Common myeloid progenitor, CD34-positive (primary cell): Measurements from ENCODE around the gene GAB1.
"Not testable (repeated sequence)": the region's sequence is repeated elsewhere in the genome, so short reads cannot be mapped to it uniquely, and the experiment has no call there.

ENCODE experiments used
- CTCF ChIA-PET: fragments of 350-600 bp; sonication (Branson Sonifier 250); formaldehyde crosslinking; loops from one replicate; lab custom pipeline; 2021; ENCODE audit warnings: antibody characterized with exemption; lab: Charles Lee
- POLR2A ChIA-PET: fragments of 350-600 bp; sonication (Branson Sonifier 250); formaldehyde crosslinking; loops from one replicate; lab custom pipeline; 2021; ENCODE audit warnings: antibody characterized with exemption; lab: Charles Lee
- DNase-seq, 3 donors: peaks; one replicate each; pipeline versions ENCODE4 v3.0.0 to v3.0.0-alpha.2; 2013
- H3K27ac ChIP-seq, 2 experiments: 1 replicate in 1 of 2; 2 replicates in 1 of 2; pipeline ENCODE4 v1.7.0; 2013; ENCODE audit warnings: inconsistent platforms in 2 of 2, low read length in 2 of 2, mild to moderate bottlenecking in 2 of 2, low read depth in 1 of 2, moderate library complexity in 1 of 2; ENCODE audit not compliant: severe bottlenecking in 2 of 2, insufficient read depth in 1 of 2, poor library complexity in 1 of 2
- H3K27me3 ChIP-seq, 5 experiments: replicated peaks in 2 of 5; 1 replicate in 3 of 5; 2 replicates in 2 of 5; pipeline versions ENCODE4 v1.6.1 to v1.7.0; 2013; ENCODE audit warnings: low read length in 4 of 5, mild to moderate bottlenecking in 2 of 5, moderate library complexity in 2 of 5, inconsistent platforms in 1 of 5; ENCODE audit not compliant: insufficient read depth in 5 of 5, control insufficient read depth in 4 of 5
- H3K36me3 ChIP-seq, 4 experiments: 1 replicate in 2 of 4; 2 replicates in 2 of 4; pipeline versions ENCODE4 v1.6.1 to v1.7.0; 2013; ENCODE audit warnings: low read length in 3 of 4, control low read depth in 1 of 4, mild to moderate bottlenecking in 1 of 4; ENCODE audit not compliant: control insufficient read depth in 4 of 4, insufficient read depth in 4 of 4
- H3K4me1 ChIP-seq, 4 experiments: 1 replicate in 3 of 4; 2 replicates in 1 of 4; pipeline versions ENCODE4 v1.6.1 to v1.7.1; 2013; ENCODE audit warnings: low read length in 3 of 4, mild to moderate bottlenecking in 3 of 4, control low read depth in 1 of 4, inconsistent platforms in 1 of 4, moderate library complexity in 1 of 4; ENCODE audit not compliant: control insufficient read depth in 4 of 4, insufficient read depth in 4 of 4; ENCODE audit errors: control extremely low read depth in 1 of 4
- H3K4me3 ChIP-seq, 7 experiments: 1 replicate in 4 of 7; 2 replicates in 3 of 7; pipeline versions ENCODE4 v1.5.1 to v1.7.0; 2013; ENCODE audit warnings: mild to moderate bottlenecking in 7 of 7, low read length in 6 of 7, moderate library complexity in 6 of 7, inconsistent platforms in 2 of 7, low read depth in 2 of 7, control low read depth in 1 of 7; ENCODE audit not compliant: insufficient read depth in 4 of 7, control insufficient read depth in 1 of 7; ENCODE audit errors: extremely low read depth in 1 of 7
- H3K9me3 ChIP-seq, 5 experiments: 1 replicate in 4 of 5; 2 replicates in 1 of 5; pipeline versions ENCODE4 v1.6.1 to v1.7.1; 2013; ENCODE audit warnings: low read length in 4 of 5, mild to moderate bottlenecking in 2 of 5, inconsistent platforms in 1 of 5, low read depth in 1 of 5, moderate library complexity in 1 of 5; ENCODE audit not compliant: control insufficient read depth in 4 of 5, insufficient read depth in 2 of 5; ENCODE audit errors: control extremely low read depth in 1 of 5
- WGBS: methylation state at CpG from one replicate; pipeline ENCODE4 v1.1.5; 2013; ENCODE audit not compliant: insufficient coverage; 5-methylcytosine and 5-hydroxymethylcytosine counted together

The GAB1 gene

GRCh38 chr4:143344774-143345173 lies 8.1 kb downstream of the GAB1 start:
- H3K27ac ChIP-seq: no peak overlapping the region
- no peaks in the 10 kb centered on the region for H3K9me3 ChIP-seq
- CTCF ChIA-PET: interaction anchor here (0.6 to 2.2 kb wide), 4 partner anchors 8 to 116 kb away, joined by 3 to 10 read pairs (median 4); partner anchors contain the start of gene GAB1
- no CpG with 5 or more reads among the region's 4 CpGs for WGBS
- peaks cover 0 to 3% (median 0%) of the 10 kb centered on the region in 4 experiments for H3K4me1 ChIP-seq
- peaks cover 0 to 1% (median 0%) of the 10 kb centered on the region in 4 experiments for H3K36me3 ChIP-seq
- POLR2A ChIA-PET: no interaction called here
- H3K4me3 ChIP-seq: no peak overlapping the region
- no peaks in the 10 kb centered on the region for H3K27me3 ChIP-seq
- peak in 1 of 3 donors; percentile 15 for DNase-seq

- no peaks in the 10 kb centered on the region for H3K36me3 ChIP-seq
- no peak overlapping the region for H3K4me3 ChIP-seq
- H3K27me3 ChIP-seq: no peaks in the 10 kb centered on the region
- no peak overlapping the region for H3K27ac ChIP-seq
- H3K9me3 ChIP-seq: no peaks in the 10 kb centered on the region
- no CpG with 5 or more reads among the region's 1 CpG for WGBS
- no peak for DNase-seq
- ChIA-PET POLR2A (no interaction called here), CTCF (interaction anchor here (0.6 to 1.2 kb wide), 2 partner anchors 8 to 115 kb away, joined by 3 to 4 read pairs; partner anchors contain the start of gene GAB1)
- H3K4me1 ChIP-seq: peaks cover 0 to 3% (median 0%) of the 10 kb centered on the region in 4 experiments
Observed at GRCh38 chr4:143345356-143345755, 8.7 kb downstream of the GAB1 start.

DNA sequence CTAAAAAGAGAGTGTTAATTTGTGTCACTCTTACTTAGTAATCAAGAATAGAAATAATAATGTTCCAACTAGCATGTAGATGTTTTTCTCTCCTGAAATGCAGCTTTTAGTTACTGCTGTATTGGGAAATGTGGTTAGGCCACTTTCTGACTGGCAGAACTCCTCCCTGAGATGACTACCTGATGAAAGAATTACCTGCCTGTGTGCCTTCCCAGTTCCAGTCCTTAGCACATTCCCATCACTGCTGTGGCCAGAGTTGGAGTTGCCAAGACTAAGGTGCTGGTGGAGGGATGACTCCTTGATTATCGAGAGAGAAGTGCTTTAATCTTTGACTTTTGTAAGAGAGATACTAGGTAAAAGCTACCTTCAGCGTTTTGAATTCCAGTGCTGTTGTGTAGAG lies 9.5 kb downstream of the GAB1 start:
- CTCF ChIA-PET: interaction anchor here (3.2 kb wide), 1 partner anchor 8 kb away, joined by 14 read pairs; the partner anchor contains the start of gene GAB1
- Histone ChIP-seq H3K27ac (no peak overlapping the region), H3K27me3 (no peaks in the 10 kb centered on the region), H3K9me3 (no peaks in the 10 kb centered on the region), H3K4me1 (peaks cover 0 to 3% (median 0%) of the 10 kb centered on the region in 4 experiments), H3K36me3 (no peaks in the 10 kb centered on the region), H3K4me3 (no peak overlapping the region)
- POLR2A ChIA-PET: no interaction called here
- no CpG with 5 or more reads among the region's 2 CpGs for WGBS
- DNase-seq: no peak

- no peak overlapping the region for H3K4me3 ChIP-seq
- peaks cover 0 to 3% (median 2%) of the 10 kb centered on the region in 4 experiments for H3K4me1 ChIP-seq
- no peaks in the 10 kb centered on the region for H3K27me3 ChIP-seq
- POLR2A ChIA-PET: interaction anchor here (0.6 to 1.9 kb wide), 2 partner anchors 11 to 163 kb away, joined by 3 to 5 read pairs; partner anchors contain the start of gene GAB1
- 100% methylated on average over 1 of the region's 2 CpGs for WGBS
- H3K9me3 ChIP-seq: no peaks in the 10 kb centered on the region
- DNase-seq: peak in 1 of 3 donors; percentile 30
- no peak overlapping the region for H3K27ac ChIP-seq
- CTCF ChIA-PET: interaction anchor here (1.0 to 3.2 kb wide), 2 partner anchors 10 to 11 kb away, joined by 3 to 14 read pairs; partner anchors contain the start of gene GAB1
- H3K36me3 ChIP-seq: no peaks in the 10 kb centered on the region
Observed at GRCh38 chr4:143347484-143348111, 10.9 kb downstream of the GAB1 start.

DNA sequence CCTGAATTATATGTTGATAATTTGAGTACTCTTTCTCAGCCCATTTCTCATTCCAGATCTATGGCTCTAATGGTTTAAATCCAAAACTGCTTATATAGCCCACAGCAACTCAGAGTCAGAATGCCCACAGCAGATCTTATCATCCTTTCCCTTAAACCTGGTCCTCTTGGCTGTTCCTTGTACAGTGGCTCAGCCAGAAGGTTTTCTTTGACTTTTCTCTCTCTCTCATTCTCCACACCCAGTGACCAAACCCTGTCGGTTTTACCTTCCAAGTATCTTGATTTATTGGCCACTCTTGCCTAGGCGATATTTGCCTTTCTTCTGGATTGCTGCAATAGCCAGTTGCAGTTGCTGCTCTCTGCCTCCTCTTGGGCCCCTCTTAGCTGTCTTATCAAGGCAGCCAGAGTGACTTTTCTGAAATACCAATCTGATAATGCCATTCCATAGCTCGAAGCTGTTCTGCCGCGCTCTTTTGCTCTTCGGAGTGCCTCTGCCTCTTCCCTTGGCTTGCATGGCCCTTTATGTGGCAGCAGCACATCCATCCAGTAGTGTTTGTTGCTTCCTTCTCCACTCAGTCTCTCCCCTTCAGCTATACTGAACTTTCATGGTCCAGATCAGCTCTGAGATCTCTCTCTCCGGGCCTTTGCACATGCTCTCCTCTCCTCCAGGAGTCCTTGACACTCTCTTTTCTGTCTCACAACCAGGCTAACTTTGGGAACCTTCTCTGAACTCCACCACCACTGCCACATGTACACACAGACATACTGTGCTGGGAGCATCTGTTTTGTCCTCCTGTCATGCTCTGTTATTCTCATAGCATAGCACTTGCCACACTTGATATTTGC lies 11.8 kb downstream of the GAB1 start:
- H3K27ac ChIP-seq: no peak overlapping the region
- DNase-seq: peak in 1 of 3 donors; percentile 41
- no peaks in the 10 kb centered on the region for H3K36me3 ChIP-seq
- H3K4me1 ChIP-seq: peaks cover 0 to 3% (median 2%) of the 10 kb centered on the region in 4 experiments
- H3K4me3 ChIP-seq: no peak overlapping the region
- no peaks in the 10 kb centered on the region for H3K27me3 ChIP-seq
- no peaks in the 10 kb centered on the region for H3K9me3 ChIP-seq
- ChIA-PET POLR2A (interaction anchor here (0.5 to 1.9 kb wide), 3 partner anchors 11 to 734 kb away, joined by 3 to 5 read pairs (median 3); partner anchors contain the start of gene GAB1), CTCF (interaction anchor here (3.2 kb wide), 1 partner anchor 11 kb away, joined by 14 read pairs; the partner anchor contains the start of gene GAB1)
- WGBS: 49% methylated on average over 7 of the region's 7 CpGs

- 96% methylated on average over 16 of the region's 25 CpGs for WGBS
- H3K36me3 ChIP-seq, POLR2A ChIA-PET, CTCF ChIA-PET, H3K4me3 ChIP-seq, H3K27me3 ChIP-seq, H3K27ac ChIP-seq, DNase-seq, H3K9me3 ChIP-seq, H3K4me1 ChIP-seq: not testable (repeated sequence)
Observed at GRCh38 chr4:143349858-143350527, 13.3 kb downstream of the GAB1 start.
